Endodermal cell (in vitro differentiated cells): Measurements from ENCODE around the gene PDE7B. TPM values are rescaled to one million over a fixed set of nuclear protein-coding genes. Genes with fewer than 3 reads are reported as not detected.
"Not testable (repeated sequence)": the region's sequence is repeated elsewhere in the genome, so short reads cannot be mapped to it uniquely, and the experiment has no call there.

ENCODE experiments used
- DNase-seq: peaks from one replicate; pipeline ENCODE4 v3.0.0-alpha.2; 2017
- H3K27ac ChIP-seq: 2 replicates; pipeline ENCODE4 v1.5.1; 2013; ENCODE audit warnings: mild to moderate bottlenecking, low read depth, low read length, moderate library complexity
- H3K27me3 ChIP-seq: 2 replicates; pipeline ENCODE4 v1.6.1; 2013; ENCODE audit warnings: mild to moderate bottlenecking, low read length, moderate library complexity; ENCODE audit not compliant: insufficient read depth, control insufficient read depth, poor library complexity, severe bottlenecking
- H3K36me3 ChIP-seq: 2 replicates; pipeline ENCODE4 v1.7.0; 2013; ENCODE audit warnings: mild to moderate bottlenecking, low read length, moderate library complexity; ENCODE audit not compliant: control insufficient read depth, insufficient read depth
- H3K4me1 ChIP-seq: one replicate; pipeline ENCODE4 v1.7.0; 2013; ENCODE audit warnings: low read length; ENCODE audit not compliant: control insufficient read depth, insufficient read depth
- H3K4me3 ChIP-seq: 2 replicates; pipeline ENCODE4 v1.5.1; 2013; ENCODE audit warnings: mild to moderate bottlenecking, low read length, moderate library complexity
- H3K9ac ChIP-seq: 2 replicates; pipeline ENCODE4 v1.6.1; 2013; ENCODE audit warnings: mild to moderate bottlenecking, low read length, moderate library complexity; ENCODE audit not compliant: poor library complexity, severe bottlenecking; ENCODE audit errors: extremely low read depth
- H3K9me3 ChIP-seq: 2 replicates; pipeline ENCODE4 v1.6.1; 2013; ENCODE audit warnings: mild to moderate bottlenecking, low read length, moderate library complexity; ENCODE audit not compliant: control insufficient read depth
- H3K27ac Mint-ChIP-seq: 2 replicates; pipeline ENCODE4 v1.8.0; 2020; ENCODE audit warnings: mixed read lengths
- H3K27me3 Mint-ChIP-seq: 2 replicates; pipeline ENCODE4 v1.8.0; 2021; ENCODE audit warnings: mild to moderate bottlenecking, mixed read lengths; ENCODE audit not compliant: insufficient read depth
- H3K36me3 Mint-ChIP-seq: 2 replicates; pipeline ENCODE4 v1.8.0; 2020; ENCODE audit warnings: low read depth, mixed read lengths
- H3K4me1 Mint-ChIP-seq: 2 replicates; pipeline ENCODE4 v1.8.0; 2020; ENCODE audit warnings: mixed read lengths
- H3K4me3 Mint-ChIP-seq: 2 replicates; pipeline ENCODE4 v1.8.0; 2020; ENCODE audit warnings: mild to moderate bottlenecking, moderate library complexity, mixed read lengths
- H3K9me3 Mint-ChIP-seq: 2 replicates; pipeline ENCODE4 v1.8.0; 2020; ENCODE audit warnings: mild to moderate bottlenecking, mixed read lengths
- CTCF ChIP-seq: fragments of 200-600 bp; sonication (generic); conservative IDR thresholded peaks from 2 replicates; pipeline ENCODE4 v1.5.0; 2021; ENCODE audit warnings: antibody characterized with exemption, mild to moderate bottlenecking
- WGBS, 2 experiments: methylation state at CpG; one replicate each; pipeline versions ENCODE4 v1.1.5 to v1.1.7; 2013; ENCODE audit warnings: missing lambda C conversion rate in 2 of 2, mixed read lengths in 1 of 2; ENCODE audit not compliant: insufficient coverage in 1 of 2, insufficient read length in 1 of 2; 5-methylcytosine and 5-hydroxymethylcytosine counted together
- total RNA-seq, 2 donors: library from RNA; stranded (reverse); fragmentation: NEBNext Ultra II Directional in 1 of 2; extraction: Animal tissue kit (Norgen Biotek cat#: 25700) in 1 of 2; gene quantifications; 2 replicates in 1 of 2; 3 replicates in 1 of 2; pipeline ENCODE4 v1.2.1, GENCODE V29; 2021

The PDE7B gene
- total RNA-seq, 2 donors from 2014 or later: 0.26 TPM; not detected in 1

DNA sequence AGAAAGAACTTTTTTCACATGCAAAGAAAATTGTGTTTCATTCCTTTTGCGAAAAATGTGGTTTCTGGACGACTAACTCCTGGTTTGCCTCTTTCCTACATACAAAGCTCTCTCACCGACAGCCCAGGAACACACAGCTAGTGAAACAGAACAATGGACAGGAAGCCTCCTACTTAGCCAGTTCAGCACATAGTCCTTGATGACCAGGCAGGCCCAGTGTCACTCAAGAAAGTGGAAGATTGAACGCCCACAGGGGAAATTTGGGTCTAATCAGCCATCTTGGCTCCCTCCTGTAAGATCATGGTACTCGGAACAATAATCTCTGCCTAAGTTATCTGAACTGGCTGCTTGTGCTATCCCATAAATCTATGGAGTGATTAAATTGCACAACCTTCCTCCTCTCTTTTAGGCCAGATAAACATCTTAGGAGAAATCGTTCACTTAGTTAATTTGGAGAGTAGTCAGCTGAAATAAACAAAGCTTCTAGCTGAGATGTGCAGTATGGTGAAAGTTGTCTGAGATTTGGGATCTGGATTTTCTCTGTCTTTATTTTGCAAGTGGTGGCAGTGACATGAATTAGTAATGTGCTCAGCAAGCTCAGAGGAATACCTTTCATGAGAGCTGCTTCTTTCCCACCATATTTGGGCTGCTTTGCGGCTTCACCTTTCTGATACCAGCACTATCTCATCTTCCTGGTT, 251.6 kb downstream of the PDE7B start:
- Histone ChIP-seq H3K36me3 (no peaks in the 10 kb centered on the region), H3K27ac (no peak overlapping the region), H3K4me1 (peaks cover 14% of the 10 kb centered on the region), H3K9ac (no peak overlapping the region), H3K9me3 (no peaks in the 10 kb centered on the region), H3K27me3 (no peaks in the 10 kb centered on the region), H3K4me3 (no peak overlapping the region)
- Mint-ChIP-seq H3K27ac (no peak overlapping the region), H3K9me3 (peaks cover 6% of the 10 kb centered on the region), H3K27me3 (peaks cover 68% of the 10 kb centered on the region), H3K36me3 (no peaks in the 10 kb centered on the region), H3K4me1 (peaks cover 26% of the 10 kb centered on the region), H3K4me3 (no peak overlapping the region)
- DNase-seq: no peak
- TF ChIP-seq CTCF: no peak
- WGBS, 2 experiments: 81 to 89% methylated on average over 4 to 7 of the region's 7 CpGs

GRCh38 chr6:136103763-136104311, 252.3 kb downstream of the PDE7B start:
- H3K27me3 ChIP-seq: no peaks in the 10 kb centered on the region
- H3K9ac ChIP-seq: no peak overlapping the region
- DNase-seq: peak; percentile 75
- H3K36me3 ChIP-seq: no peaks in the 10 kb centered on the region
- H3K36me3 Mint-ChIP-seq: no peaks in the 10 kb centered on the region
- no peak for TF ChIP-seq CTCF
- H3K4me3 ChIP-seq: no peak overlapping the region
- peaks cover 14% of the 10 kb centered on the region for H3K4me1 ChIP-seq
- no peak overlapping the region for H3K27ac Mint-ChIP-seq
- H3K27me3 Mint-ChIP-seq: peaks cover 75% of the 10 kb centered on the region
- peak overlapping the region; percentile 42 for H3K27ac ChIP-seq
- H3K9me3 ChIP-seq: no peaks in the 10 kb centered on the region
- no peak overlapping the region for H3K4me3 Mint-ChIP-seq
- peaks cover 6% of the 10 kb centered on the region for H3K9me3 Mint-ChIP-seq
- 35 to 58% methylated on average over 2 to 7 of the region's 7 CpGs for WGBS, 2 experiments
- peaks cover 26% of the 10 kb centered on the region for H3K4me1 Mint-ChIP-seq

DNA sequence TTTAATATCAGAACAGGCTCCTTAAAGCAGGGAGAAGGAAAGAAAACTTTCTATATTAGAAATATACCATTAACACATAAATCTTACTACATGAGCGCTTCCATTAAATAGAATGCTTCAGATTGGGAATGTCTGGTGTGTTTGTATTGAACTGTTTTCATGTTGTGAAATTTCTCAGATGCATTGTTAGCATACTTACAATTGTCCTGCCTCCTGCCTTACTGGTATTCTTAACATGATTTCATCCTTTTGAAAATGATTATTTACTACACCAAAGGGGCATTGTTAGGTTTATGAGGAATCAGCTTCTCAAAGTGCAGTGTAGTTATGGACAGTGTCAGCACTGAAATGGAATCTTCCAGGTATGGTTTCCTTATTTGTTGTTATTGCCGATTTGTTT, 253.1 kb downstream of the PDE7B start:
- no peaks in the 10 kb centered on the region for H3K9me3 ChIP-seq
- no peaks in the 10 kb centered on the region for H3K27me3 ChIP-seq
- WGBS, 2 experiments: 88% methylated on average over 2 of the region's 2 CpGs; no CpG with 5 or more reads in 1 of the 2 experiments
- no peak for DNase-seq
- no peak overlapping the region for H3K9ac ChIP-seq
- H3K36me3 ChIP-seq: no peaks in the 10 kb centered on the region
- no peaks in the 10 kb centered on the region for H3K36me3 Mint-ChIP-seq
- H3K27ac ChIP-seq: peak overlapping the region; percentile 42
- no peak overlapping the region for H3K4me3 Mint-ChIP-seq
- H3K27me3 Mint-ChIP-seq: peaks cover 79% of the 10 kb centered on the region
- peaks cover 6% of the 10 kb centered on the region for H3K9me3 Mint-ChIP-seq
- H3K4me1 Mint-ChIP-seq: peaks cover 26% of the 10 kb centered on the region
- H3K4me3 ChIP-seq: no peak overlapping the region
- H3K27ac Mint-ChIP-seq: no peak overlapping the region
- TF ChIP-seq CTCF: no peak
- peaks cover 14% of the 10 kb centered on the region for H3K4me1 ChIP-seq

GRCh38 chr6:136105797-136106196, 254.3 kb downstream of the PDE7B start:
- not testable (repeated sequence) for H3K36me3 ChIP-seq, H3K27me3 ChIP-seq, H3K36me3 Mint-ChIP-seq, DNase-seq, H3K9ac ChIP-seq, H3K9me3 Mint-ChIP-seq, H3K4me3 Mint-ChIP-seq, H3K4me3 ChIP-seq, H3K27ac ChIP-seq, H3K27ac Mint-ChIP-seq, H3K9me3 ChIP-seq
- Mint-ChIP-seq H3K4me1 (peaks cover 26% of the 10 kb centered on the region), H3K27me3 (peaks cover 72% of the 10 kb centered on the region)
- peaks cover 14% of the 10 kb centered on the region for H3K4me1 ChIP-seq
- WGBS, 2 experiments: 68 to 93% methylated on average over 2 to 4 of the region's 4 CpGs
